ENCODE results near the gene VARS2.

The VARS2 gene

GRCh38 chr6:30881392-30882203 is 32.4 kb upstream of the VARS2 start:
- TF ChIP-seq CTCF (IDR thresholded peaks at IDR 0.05; ENCODE audit: low read depth, low read length) = no peak
- peak; percentile 60 for DNase-seq (ENCODE audit: low read depth, low spot score)
- H3K4me3 ChIP-seq (ENCODE audit: low read depth, low read length) = no peak overlapping the region
- in situ Hi-C loops (cut with HindIII; ENCODE audit: low sequenced_read_pairs) = no loop called here

- TF ChIP-seq CTCF (IDR thresholded peaks at IDR 0.05; ENCODE audit: low read depth, low read length) = no peak
- H3K4me3 ChIP-seq (ENCODE audit: low read depth, low read length) = no peak overlapping the region
- no peak for DNase-seq (ENCODE audit: low read depth, low spot score)
- in situ Hi-C loops (cut with HindIII; ENCODE audit: low sequenced_read_pairs) = no loop called here
Observed at GRCh38 chr6:30882204-30882758, 31.8 kb upstream of the VARS2 start.

GRCh38 chr6:30882759-30883684 is 31.0 kb upstream of the VARS2 start:
- TF ChIP-seq CTCF (IDR thresholded peaks at IDR 0.05; ENCODE audit: low read depth, low read length) = no peak
- H3K4me3 ChIP-seq (ENCODE audit: low read depth, low read length) = no peak overlapping the region
- DNase-seq (ENCODE audit: low read depth, low spot score) = no peak
- in situ Hi-C loops (cut with HindIII; ENCODE audit: low sequenced_read_pairs) = no loop called here

GRCh38 chr6:30883685-30884520 is 30.1 kb upstream of the VARS2 start, which contains the start of gene DDR1:
DDR1 (plus strand) TSS chr6:30884519; CDS start chr6:30888730, 4,211 bp downstream.
- in situ Hi-C loops (cut with HindIII; ENCODE audit: low sequenced_read_pairs) = no loop called here
- TF ChIP-seq CTCF (IDR thresholded peaks at IDR 0.05; ENCODE audit: low read depth, low read length) = no peak
- H3K4me3 ChIP-seq (ENCODE audit: low read depth, low read length) = peak within 1 kb of the TSS; percentile 68
- DNase-seq (ENCODE audit: low read depth, low spot score) = peak; percentile 45

- peak overlapping the region; percentile 68 for H3K4me3 ChIP-seq (ENCODE audit: low read depth, low read length)
- peak; percentile 0 for TF ChIP-seq CTCF (IDR thresholded peaks at IDR 0.05; ENCODE audit: low read depth, low read length)
- in situ Hi-C loops (cut with HindIII; ENCODE audit: low sequenced_read_pairs) = no loop called here
- DNase-seq (ENCODE audit: low read depth, low spot score) = peak; percentile 34
Observed at GRCh38 chr6:30884521-30885480, 29.2 kb upstream of the VARS2 start.

All from astrocyte of the spinal cord (primary cell).